Progenitor cell of endocrine pancreas (in vitro differentiated cells): Measurements from ENCODE around the gene RNF213. TPM values are rescaled to one million over a fixed set of nuclear protein-coding genes. Genes with fewer than 3 reads are reported as not detected.
"Not testable (repeated sequence)": the region's sequence is repeated elsewhere in the genome, so short reads cannot be mapped to it uniquely, and the experiment has no call there.

Experiments used
- DNase-seq: peaks from one replicate; pipeline ENCODE4 v3.0.0; 2021; ENCODE audit warnings: low spot score; ENCODE audit not compliant: unreplicated experiment
- H3K27ac Mint-ChIP-seq: 2 replicates; pipeline ENCODE4 v1.8.0; 2021; ENCODE audit warnings: mild to moderate bottlenecking, moderate library complexity, mixed read lengths
- H3K27me3 Mint-ChIP-seq: 2 replicates; pipeline ENCODE4 v1.8.0; 2021; ENCODE audit warnings: mixed read lengths
- H3K36me3 Mint-ChIP-seq: 2 replicates; pipeline ENCODE4 v1.8.0; 2022; ENCODE audit warnings: mixed read lengths; ENCODE audit not compliant: insufficient read depth
- H3K4me1 Mint-ChIP-seq: 2 replicates; pipeline ENCODE4 v1.8.0; 2021; ENCODE audit warnings: low read depth, mixed read lengths
- H3K4me3 Mint-ChIP-seq: 2 replicates; pipeline ENCODE4 v1.8.0; 2021; ENCODE audit warnings: low read depth, mild to moderate bottlenecking, moderate library complexity, mixed read lengths
- H3K9me3 Mint-ChIP-seq: 2 replicates; pipeline ENCODE4 v1.8.0; 2021; ENCODE audit warnings: low read depth, mixed read lengths
- CTCF ChIP-seq: fragments of 200-600 bp; sonication (generic); IDR thresholded peaks from one replicate; pipeline ENCODE4 v1.5.0; 2021; ENCODE audit warnings: antibody characterized with exemption, mild to moderate bottlenecking; ENCODE audit not compliant: unreplicated experiment
- total RNA-seq: library from RNA; stranded (reverse); gene quantifications from 2 replicates; pipeline ENCODE4 v1.2.1, GENCODE V29; 2021

The RNF213 gene
- total RNA-seq, 1 donor from 2014 or later = 57.6 TPM

GRCh38 chr17:80295559-80295958, 34.9 kb downstream of the RNF213 start:
- no peak overlapping the region for H3K27ac Mint-ChIP-seq
- H3K36me3 Mint-ChIP-seq = peaks cover 23% of the 10 kb centered on the region
- H3K4me3 Mint-ChIP-seq = no peak overlapping the region
- DNase-seq = no peak
- no peaks in the 10 kb centered on the region for H3K4me1 Mint-ChIP-seq
- peaks cover 3% of the 10 kb centered on the region for H3K9me3 Mint-ChIP-seq
- H3K27me3 Mint-ChIP-seq = no peaks in the 10 kb centered on the region
- TF ChIP-seq CTCF = no peak

GRCh38 chr17:80296221-80296620, 35.6 kb downstream of the RNF213 start:
- Mint-ChIP-seq H3K27ac (no peak overlapping the region), H3K27me3 (no peaks in the 10 kb centered on the region), H3K36me3 (peaks cover 30% of the 10 kb centered on the region), H3K4me1 (no peaks in the 10 kb centered on the region), H3K4me3 (no peak overlapping the region), H3K9me3 (peaks cover 7% of the 10 kb centered on the region)
- no peak for DNase-seq
- no peak for TF ChIP-seq CTCF

- Mint-ChIP-seq H3K27ac (no peak overlapping the region), H3K36me3 (peaks cover 40% of the 10 kb centered on the region), H3K27me3 (no peaks in the 10 kb centered on the region), H3K9me3 (peaks cover 17% of the 10 kb centered on the region), H3K4me3 (no peak overlapping the region), H3K4me1 (no peaks in the 10 kb centered on the region)
- no peak for DNase-seq
- no peak for TF ChIP-seq CTCF
These were observed 37.4 kb downstream of the RNF213 start for GRCh38 chr17:80297996-80298560.

- H3K4me1 Mint-ChIP-seq, H3K27ac Mint-ChIP-seq, H3K27me3 Mint-ChIP-seq, DNase-seq, H3K4me3 Mint-ChIP-seq: not testable (repeated sequence)
- peaks cover 17% of the 10 kb centered on the region for H3K9me3 Mint-ChIP-seq
- peaks cover 45% of the 10 kb centered on the region for H3K36me3 Mint-ChIP-seq
These were observed 38.9 kb downstream of the RNF213 start for GRCh38 chr17:80299350-80300100.

- H3K27me3 Mint-ChIP-seq, H3K4me1 Mint-ChIP-seq, DNase-seq, H3K27ac Mint-ChIP-seq, H3K4me3 Mint-ChIP-seq: not testable (repeated sequence)
- peaks cover 21% of the 10 kb centered on the region for H3K9me3 Mint-ChIP-seq
- H3K36me3 Mint-ChIP-seq = peaks cover 49% of the 10 kb centered on the region
These were observed 40.1 kb downstream of the RNF213 start for GRCh38 chr17:80300756-80301155.

GRCh38 chr17:80303824-80304223, 43.2 kb downstream of the RNF213 start:
- peaks cover 21% of the 10 kb centered on the region for H3K9me3 Mint-ChIP-seq
- H3K27me3 Mint-ChIP-seq = no peaks in the 10 kb centered on the region
- H3K27ac Mint-ChIP-seq = no peak overlapping the region
- no peak for TF ChIP-seq CTCF
- H3K4me1 Mint-ChIP-seq = no peaks in the 10 kb centered on the region
- no peak for DNase-seq
- H3K36me3 Mint-ChIP-seq = peaks cover 58% of the 10 kb centered on the region
- H3K4me3 Mint-ChIP-seq = no peak overlapping the region
